HG02938 (cell line): ENCODE data around the gene PRPF39.
"Not testable (repeated sequence)": the region's sequence is repeated elsewhere in the genome, so short reads cannot be mapped to it uniquely, and the experiment has no call there.

Source experiments
- ATAC-seq: cut with Tn5 transposase; IDR thresholded peaks from one replicate; pipeline ENCODE4 v1.9.1; 2021; ENCODE audit warnings: mild to moderate bottlenecking, moderate library complexity; ENCODE audit not compliant: unreplicated experiment

Gene PRPF39

DNA sequence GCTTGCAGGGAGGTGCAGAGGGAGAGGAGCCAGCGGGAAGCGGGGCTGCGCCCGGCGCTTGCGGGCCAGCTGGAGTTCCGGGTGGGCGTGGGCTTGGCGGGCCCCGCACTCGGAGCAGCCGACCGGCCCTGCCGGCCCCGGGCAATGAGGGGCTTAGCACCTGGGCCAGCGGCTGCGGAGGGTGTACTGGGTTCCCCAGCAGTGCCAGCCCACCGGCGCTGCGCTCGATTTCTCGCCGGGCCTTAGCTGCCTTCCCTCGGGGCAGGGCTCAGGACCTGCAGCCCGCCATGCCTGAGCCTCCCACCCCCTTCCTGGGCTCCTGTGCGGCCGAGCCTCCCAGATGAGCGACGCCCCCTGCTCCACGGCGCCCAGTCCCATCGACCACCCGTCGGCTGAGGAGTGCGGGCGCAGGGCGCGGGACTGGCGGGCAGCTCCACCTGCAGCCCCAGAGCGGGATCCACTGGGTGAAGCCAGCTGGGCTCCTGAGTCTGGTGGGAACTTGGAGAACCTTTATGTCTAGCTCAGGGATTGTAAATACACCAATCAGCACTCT, 3.4 kb upstream of the PRPF39 start:
- ATAC-seq = not testable (repeated sequence)

DNA sequence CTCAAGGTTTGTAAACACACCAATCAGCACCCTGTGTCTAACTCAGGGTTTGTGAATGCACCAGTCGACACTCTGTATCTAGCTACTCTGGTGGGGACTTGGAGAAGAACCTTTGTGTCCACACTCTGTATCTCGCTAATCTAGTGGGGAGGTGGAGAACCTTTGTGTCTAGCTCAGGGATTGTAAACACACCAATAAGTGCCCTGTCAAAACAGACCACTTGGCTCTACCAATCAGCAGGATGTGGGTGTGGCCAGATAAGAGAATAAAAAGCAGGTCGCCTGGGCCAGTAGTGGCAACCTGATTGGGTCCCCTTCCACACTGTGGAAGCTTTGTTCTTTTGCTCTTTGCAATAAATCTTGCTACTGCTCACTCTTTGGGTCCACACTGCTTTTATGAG, 2.8 kb upstream of the PRPF39 start:
- ATAC-seq = not testable (repeated sequence)

DNA sequence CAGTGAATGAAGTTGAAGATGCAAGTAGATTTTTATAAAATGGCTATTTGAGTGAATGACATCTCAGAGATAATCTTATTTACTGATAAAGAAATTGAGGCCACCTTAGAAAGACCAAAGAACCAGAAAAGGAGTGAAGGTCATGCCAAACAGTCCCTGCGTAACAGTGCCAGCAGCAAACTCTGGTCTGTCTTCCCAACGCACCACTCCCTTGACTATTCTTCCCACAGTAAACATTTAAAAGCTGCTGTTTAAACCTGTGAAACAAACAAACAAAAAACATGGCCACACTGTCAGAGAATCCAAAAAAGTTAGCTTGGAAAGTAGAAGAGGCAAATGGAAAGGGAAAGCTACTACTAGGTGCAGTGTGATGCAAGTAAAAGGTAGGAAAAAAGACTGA, 1.5 kb upstream of the PRPF39 start:
- ATAC-seq = no peak

DNA sequence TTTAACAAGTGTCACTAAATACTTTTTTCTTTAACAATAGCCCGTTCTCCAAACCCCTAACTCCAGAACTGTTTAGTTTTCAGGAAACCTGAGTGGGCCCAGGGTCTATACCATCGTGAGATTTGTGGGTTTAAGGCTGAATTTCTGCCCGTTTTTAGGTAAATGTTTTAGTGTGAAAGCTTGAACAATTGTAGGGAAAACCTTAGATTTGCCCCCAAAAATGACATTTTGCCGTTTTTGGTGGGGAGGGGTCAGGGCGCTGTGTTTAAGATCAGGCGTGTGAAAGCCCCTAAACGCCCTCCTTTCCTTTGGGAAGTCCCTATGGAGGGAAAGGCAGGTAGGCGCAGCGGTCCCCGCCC, 320 bp upstream of the PRPF39 start:
- ATAC-seq = no peak

DNA sequence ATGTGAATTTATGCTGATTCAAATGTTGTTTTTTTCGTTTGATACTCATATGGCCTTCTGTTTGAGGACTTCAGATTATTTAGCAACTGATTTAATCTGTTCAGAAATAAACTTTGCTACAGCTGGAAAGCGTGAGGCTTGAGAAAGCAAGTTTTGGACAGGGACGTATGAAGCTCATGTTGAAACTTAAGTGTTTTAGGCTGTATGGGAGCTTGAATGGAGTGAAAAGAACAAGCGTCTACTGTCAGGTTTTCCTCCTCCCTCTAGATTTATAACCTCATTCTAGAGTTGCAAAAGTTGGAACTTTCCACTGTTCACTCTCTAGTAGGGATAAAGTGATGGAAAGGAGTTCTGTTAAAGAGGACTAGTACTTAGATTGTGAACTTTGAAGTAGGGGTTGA, 1.0 kb downstream of the PRPF39 start:
- ATAC-seq = peak; percentile 8

DNA sequence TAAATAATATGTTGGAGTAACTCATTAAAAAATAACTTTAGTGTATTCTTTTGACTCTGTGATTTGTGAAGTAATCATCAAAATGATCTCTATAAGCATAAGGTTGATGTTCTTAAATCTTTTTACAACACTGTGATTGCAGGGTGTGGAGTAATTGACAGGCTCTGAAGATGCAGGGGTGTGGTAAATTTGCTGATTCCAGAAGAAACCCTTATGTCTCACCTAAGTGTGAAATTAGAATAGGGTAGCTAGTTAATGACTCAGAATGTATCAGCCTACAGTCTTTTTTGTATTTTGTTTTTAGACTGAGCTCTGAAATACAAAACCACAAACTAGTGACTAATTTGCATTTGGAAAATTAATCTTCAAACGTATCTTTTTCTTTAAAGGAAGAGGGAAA, 5.9 kb downstream of the PRPF39 start:
- peak; percentile 69 for ATAC-seq

DNA sequence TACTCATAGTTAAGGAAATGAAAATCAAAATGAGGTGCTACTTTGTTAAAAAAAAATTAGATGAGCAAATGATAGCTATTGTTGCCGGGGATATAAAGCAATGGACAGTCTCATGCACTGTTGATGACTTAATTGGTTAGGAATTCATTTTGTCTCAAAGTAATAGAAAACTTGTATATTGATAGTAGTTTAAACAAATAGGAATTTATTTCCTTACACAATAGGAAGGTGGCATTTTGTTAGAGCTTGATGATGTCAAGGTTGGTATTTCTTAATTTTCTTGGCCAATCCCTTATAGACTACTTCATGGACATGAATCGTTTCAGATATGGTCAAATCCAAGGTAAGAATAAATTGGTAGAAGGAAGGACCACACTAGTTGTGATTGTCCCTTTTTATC, 7.8 kb downstream of the PRPF39 start:
- ATAC-seq = no peak

DNA sequence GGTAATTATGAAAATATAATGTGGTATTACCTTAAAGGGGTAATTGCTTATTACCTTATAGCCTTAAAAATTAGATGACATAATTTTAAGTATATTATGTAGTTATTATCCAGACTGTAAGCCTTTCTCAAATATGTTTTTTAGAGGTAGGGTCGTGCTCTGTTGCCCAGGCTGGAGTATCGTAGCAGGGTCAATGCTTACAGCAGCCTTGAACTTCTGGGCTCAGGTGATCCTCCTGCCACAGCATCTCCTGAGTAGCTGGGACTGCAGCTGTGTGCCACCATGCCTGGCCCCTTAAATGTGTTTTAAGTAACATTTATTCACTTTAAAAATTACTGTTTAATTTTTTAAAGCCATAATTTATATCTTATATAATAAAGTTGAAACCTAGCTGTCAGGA, 10.4 kb downstream of the PRPF39 start:
- no peak for ATAC-seq

DNA sequence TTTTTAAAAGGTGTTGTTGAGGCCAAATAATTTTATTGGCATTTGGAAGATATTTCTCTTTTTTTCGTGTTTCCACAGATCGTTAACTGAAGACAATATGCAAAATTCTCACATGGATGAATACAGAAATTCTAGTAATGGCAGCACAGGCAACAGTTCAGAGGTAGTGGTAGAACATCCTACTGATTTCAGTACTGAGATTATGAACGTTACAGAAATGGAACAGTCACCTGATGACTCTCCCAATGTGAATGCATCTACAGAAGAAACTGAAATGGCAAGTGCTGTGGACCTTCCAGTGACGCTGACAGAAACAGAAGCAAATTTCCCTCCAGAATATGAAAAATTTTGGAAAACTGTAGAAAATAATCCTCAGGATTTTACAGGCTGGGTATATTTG, 11.2 kb downstream of the PRPF39 start:
- no peak for ATAC-seq

DNA sequence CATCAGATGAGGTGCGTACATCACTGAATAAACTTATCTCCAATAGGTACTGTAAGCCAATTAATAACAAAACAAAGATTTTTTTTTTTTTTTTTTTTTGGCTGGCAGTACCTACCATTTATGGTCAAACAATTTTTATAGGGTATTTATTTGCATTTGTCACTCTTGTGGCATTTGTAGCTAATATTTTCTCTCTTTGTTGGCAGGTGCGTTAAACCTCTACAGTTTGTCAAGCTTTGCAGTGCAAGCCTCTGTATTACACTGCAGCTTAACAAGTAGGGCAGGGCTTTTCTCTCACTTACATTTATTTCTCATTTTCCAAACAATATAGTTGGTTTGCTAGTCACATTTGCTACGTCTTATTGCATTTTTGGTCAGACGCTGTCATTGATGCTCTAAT, 12.3 kb downstream of the PRPF39 start:
- no peak for ATAC-seq

DNA sequence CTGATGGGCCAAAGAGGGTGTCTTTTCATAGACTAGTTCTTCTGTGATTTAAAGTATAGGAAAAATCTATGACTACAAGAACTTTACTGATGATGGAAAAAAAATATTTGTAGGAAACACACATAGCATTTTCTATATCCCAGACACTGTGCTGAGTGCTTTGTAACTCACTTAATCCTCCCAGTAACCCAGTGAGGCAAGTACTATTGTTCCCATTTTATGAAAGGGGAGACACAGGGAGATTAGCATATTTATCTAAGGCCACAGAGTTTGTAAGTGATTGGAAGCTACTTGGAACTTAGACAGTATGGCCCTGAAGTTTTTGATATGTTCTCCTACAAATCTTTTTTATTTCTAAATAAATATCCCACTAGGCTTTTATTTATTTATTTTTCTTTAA, 19.9 kb downstream of the PRPF39 start:
- no peak for ATAC-seq

DNA sequence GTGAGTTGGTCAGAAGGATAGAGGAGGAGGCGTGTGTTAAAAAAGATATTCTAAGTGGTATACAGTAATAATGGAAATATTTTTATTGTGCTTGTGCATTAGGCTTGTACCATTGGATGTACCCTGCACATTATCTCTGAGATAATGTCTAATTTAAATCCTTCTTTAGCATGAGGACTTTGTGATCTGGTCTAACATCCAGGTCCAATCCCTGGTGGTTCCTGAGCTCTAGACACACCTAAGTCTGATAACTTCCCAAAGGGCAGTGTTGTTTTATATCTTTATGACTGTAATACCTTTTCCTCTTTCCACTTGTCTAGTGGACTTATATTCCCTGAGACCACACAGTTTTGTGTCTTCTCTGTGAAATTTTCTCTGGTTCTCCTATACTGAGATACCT, 20.6 kb downstream of the PRPF39 start:
- ATAC-seq = no peak

DNA sequence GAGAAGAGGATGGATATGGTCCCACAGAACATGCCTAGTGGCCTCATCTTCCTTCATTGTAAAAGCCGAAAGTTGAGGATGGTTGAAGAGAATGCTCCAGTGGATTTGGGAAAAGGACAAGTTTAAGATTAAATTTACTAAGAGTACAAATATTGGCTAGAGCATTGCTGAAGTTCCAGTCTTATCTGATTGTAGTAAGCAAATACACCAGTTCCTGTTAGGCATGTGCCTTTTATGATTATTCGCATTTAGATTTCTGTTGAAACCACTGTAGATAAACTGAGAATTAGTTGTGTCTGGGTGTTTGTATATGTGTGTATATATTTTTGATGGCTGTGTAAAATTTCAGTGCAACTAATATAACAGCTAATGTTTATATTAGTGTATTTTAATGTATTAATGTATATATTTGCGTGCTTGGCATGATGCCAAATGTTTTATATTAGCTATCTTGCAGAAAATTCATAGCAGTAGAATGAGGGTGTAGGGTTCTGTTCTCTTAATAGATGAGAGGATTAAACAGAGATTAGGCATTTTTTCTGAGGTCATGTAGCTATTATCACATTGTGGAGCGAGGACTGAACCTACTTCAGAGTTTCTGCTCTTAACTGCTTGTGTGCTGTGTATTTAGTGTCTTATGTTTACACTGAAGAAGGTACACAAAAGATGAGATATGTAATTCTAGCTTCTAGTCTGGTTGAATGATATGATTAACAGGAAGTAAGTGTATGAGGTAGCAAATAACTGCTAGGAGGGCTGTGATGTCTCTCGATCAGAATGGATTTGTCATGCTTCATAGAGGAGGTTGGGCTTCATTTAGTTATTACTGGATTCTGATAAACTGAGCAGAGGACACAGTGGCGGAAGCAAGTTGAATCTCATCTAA, 29.2 kb downstream of the PRPF39 start:
- ATAC-seq = no peak

DNA sequence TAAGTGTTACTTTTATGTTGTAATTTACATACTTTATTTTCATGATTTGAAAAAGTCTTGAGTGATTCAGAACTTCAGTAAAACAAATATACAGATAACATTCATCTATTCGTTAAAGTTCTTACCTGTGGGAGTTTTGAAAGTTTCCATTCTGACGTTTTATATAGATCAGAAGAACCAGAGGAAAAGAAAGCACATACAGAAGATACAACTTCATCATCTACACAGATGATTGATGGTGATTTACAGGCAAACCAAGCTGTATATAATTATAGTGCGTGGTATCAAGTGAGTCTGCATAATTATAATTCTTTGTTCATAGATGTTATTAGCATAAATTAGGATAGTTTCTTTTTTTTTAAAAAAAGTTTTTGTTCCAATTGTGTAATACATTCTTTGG, 30.4 kb downstream of the PRPF39 start:
- ATAC-seq = no peak

DNA sequence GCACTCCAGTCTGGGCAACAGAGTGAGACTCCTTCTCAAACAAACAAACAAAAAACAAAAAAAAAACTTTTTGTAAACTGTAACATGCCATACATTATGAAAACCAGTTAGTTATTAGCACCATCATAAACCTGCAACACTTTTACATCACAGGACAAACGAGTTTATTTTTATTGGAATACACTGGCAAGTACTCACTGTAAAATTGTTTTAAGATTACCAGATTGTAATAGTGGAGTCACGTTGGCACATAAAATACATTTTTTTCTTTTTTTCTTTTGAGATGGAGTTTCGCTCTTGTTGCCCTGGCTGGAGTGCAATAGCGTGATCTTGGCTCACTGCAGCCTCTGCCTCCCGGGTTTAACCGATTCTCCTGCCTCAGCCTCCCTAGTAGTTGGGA, 34.7 kb downstream of the PRPF39 start:
- ATAC-seq = no peak

DNA sequence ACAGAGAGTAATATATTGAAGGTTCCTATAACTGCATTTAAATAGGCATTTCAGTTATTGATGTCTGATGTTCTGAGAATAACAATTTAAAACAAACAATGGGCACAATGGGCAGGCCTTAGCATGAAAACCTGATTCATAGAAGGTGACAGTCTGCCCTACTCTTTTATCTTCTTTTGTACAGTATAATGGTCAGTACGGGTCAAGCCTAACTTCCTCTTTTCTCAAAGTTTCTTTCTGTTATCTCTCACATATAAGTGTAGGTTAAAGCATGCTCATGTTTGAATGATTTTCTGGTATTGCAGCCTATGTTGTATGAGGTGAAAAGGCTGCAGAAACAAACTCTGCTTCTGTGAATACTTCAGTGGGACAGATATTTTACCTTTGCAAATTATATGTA, 36.2 kb downstream of the PRPF39 start:
- ATAC-seq = no peak

DNA sequence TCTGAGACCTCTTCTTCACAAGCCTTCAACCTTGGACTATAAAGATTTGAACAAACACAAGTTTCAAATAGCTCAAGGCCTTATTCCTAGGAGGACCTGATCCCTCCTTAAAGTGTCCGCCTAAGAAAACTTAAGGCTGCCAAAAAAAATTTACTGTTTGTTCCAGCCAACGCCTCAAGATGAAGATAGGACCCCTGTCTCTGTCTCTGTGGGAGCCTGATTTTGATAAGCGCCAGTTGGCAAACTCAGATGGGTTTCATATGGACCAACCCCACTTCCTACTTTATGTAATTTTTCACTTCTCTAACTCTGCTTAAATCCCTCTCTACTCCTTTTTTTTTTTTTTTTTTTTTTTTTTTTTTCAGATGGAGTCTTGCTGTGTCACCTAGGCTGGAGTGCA, 39.4 kb downstream of the PRPF39 start:
- ATAC-seq = no peak

DNA sequence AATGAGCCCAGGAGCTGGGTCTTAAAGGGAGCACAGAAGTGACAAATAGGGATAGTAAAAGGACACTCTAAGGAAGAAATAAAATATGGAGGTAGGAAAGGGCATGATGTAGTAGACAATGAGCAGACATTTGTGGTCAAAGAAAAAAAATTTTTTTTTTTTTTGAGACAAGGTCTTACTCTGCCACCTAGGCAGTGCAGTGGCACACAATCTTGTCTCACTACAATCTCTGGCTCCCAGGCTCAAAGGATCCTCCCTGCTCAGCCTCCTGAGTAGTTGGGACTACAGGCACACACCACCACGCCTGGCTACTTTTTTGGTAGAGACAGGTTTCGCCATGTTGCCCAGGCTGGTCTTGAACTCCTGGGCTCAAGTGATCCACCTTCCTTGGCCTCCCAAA, 41.8 kb downstream of the PRPF39 start:
- ATAC-seq = no peak

DNA sequence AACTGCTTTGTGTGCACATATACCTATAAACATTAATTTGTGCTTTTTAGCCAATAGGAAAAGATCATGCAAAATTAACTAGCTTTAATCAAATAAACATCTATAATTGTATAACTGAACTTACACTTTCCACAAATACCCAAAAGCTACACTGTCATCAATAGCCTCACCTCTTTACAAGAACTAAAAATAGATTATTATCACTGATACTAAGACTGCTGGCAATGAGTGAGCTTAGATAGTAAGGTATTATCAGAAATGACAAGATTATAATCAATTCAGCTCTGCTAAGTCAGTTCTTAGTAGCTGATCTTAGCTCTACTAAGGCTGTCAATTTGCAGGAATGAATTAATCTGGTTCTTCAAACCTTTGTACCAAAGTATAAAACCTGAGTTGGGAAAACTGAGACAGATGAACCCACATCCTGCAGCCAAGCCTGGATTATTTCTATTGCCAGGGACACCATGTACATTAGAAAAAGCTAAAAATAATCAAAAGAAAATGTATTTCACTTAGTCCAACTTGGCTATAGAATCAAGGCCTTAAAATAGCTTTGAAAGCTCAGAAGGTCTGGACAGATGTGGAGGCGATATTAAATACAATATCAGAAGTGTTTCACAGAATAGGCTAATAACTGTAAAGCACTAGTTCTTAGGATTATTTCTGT, 45.2 kb downstream of the PRPF39 start:
- ATAC-seq = no peak

DNA sequence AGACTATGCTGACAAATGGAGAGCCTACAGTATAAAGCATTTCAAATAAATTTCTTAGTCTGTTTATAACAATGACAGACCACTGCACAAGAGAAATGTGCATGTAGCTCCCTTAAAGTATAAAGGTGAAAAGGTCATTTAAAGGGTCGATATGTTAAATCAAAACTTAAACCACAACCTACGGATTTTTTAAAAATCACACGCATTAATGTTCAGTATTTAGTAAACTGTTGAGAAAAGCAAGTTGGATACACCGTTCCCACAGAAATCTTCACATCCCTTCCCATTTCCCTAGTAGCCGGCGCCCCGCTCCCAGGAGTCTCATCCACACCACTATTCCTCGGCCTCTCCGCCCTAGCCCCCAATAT, 49.8 kb downstream of the PRPF39 start:
- ATAC-seq = no peak

DNA sequence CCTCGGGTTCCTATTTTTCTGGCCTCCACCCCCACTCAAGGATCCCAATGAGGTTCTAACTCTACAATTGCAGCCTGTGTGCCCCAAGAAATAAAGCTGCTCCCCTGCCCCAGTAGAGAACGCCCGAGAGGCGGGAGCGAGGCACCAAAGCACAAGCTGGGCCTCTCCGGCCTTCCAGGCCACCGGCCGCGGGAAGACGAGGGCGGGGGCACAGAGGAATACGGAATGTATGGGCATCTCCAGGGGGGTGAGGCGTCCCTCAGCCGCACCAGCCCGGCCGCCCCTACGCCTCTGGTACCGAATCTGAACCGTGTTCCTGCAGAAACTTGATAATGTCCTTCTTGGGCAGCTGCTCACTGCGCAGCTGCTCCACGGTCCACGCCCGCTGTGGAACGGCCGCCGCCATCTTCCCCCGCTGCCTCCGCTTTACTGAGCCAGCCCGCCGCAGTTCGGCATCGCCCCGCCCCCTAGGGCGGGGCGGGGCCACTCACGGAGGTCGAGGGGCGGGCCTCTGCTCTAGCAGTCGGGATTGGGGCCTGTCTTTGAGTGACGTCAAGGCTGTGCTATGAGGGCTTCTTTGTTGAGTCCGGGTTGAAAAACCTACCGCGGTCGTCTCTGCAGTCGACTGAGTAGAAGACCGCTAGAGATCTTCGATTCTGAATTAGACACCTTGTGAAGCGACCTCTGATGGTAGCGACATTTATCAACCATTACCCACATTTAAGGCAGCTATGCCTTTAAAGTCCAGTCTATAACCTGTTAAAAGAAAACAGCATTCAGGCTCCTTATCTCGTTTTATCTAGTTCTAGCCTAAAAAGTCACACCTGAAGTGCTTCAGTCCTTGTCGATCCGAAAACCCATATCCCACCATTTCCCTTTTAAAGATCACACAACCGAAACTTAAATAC, 50.4 kb downstream of the PRPF39 start, which contains the start of gene FKBP3:
FKBP3 (minus strand) TSS at position 431 of the 908 bp plus-strand sequence; CDS start at position 406, 25 bp downstream.
- peak; percentile 94 for ATAC-seq
